ENCODE results near the gene ANKRD2.
A peak's percentile ranks its signal among the peaks of the same experiment; 100 is the strongest.

The ANKRD2 gene, protein sequence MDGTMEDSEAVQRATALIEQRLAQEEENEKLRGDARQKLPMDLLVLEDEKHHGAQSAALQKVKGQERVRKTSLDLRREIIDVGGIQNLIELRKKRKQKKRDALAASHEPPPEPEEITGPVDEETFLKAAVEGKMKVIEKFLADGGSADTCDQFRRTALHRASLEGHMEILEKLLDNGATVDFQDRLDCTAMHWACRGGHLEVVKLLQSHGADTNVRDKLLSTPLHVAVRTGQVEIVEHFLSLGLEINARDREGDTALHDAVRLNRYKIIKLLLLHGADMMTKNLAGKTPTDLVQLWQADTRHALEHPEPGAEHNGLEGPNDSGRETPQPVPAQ

GRCh38 chr10:97572214-97572989 is at the start of gene ANKRD2:
Gene ANKRD2 (plus strand): TSS chr10:97572779. CDS start chr10:97572789, 10 bp downstream.
- H3K9ac ChIP-seq (ENCODE audit: low read depth, low read length, poor library complexity, severe bottlenecking) = no peak within 1 kb of the TSS
- H3K9me3 ChIP-seq (ENCODE audit: insufficient read depth, low read depth, low read length) = no peaks in the 10 kb centered on the region
- H3K4me3 ChIP-seq (ENCODE audit: low read length, poor library complexity, severe bottlenecking) = no peak within 1 kb of the TSS
- H3K4me1 ChIP-seq (ENCODE audit: insufficient read depth, low read length, poor library complexity, severe bottlenecking) = no peaks in the 10 kb centered on the region
- no peak within 1 kb of the TSS for H2AFZ ChIP-seq (ENCODE audit: low read length)
- H3K27me3 ChIP-seq (ENCODE audit: insufficient read depth, low read length, poor library complexity, severe bottlenecking) = no peaks in the 10 kb centered on the region
- H3K4me2 ChIP-seq (ENCODE audit: low read depth, low read length, poor library complexity, severe bottlenecking) = no peak within 1 kb of the TSS
- no peaks in the 10 kb centered on the region for H4K20me1 ChIP-seq (ENCODE audit: insufficient read depth, low read length, poor library complexity, severe bottlenecking)
- H3K36me3 ChIP-seq (ENCODE audit: insufficient read depth, low read length) = no peaks in the 10 kb centered on the region
- no peaks in the 10 kb centered on the region for H3K79me2 ChIP-seq (ENCODE audit: insufficient read depth, low read length)
- H3K9me2 ChIP-seq (replicated peaks; ENCODE audit: low read depth, low read length) = no peaks in the 10 kb centered on the region
- H3F3A ChIP-seq (ENCODE audit: low read depth) = no peaks in the 10 kb centered on the region
- TF ChIP-seq EZH2phosphoT487 (IDR thresholded peaks at IDR 0.05; ENCODE audit: borderline replicate concordance) (no peak), CTCF (conservative IDR thresholded peaks at IDR 0.05; ENCODE audit: low read length) (peak; percentile 87)

- no peaks in the 10 kb centered on the region for H3K36me3 ChIP-seq (ENCODE audit: insufficient read depth, low read length)
- H3K9ac ChIP-seq (ENCODE audit: low read depth, low read length, poor library complexity, severe bottlenecking) = no peak overlapping the region
- no peaks in the 10 kb centered on the region for H3K79me2 ChIP-seq (ENCODE audit: insufficient read depth, low read length)
- H4K20me1 ChIP-seq (ENCODE audit: insufficient read depth, low read length, poor library complexity, severe bottlenecking) = no peaks in the 10 kb centered on the region
- H3K9me3 ChIP-seq (ENCODE audit: insufficient read depth, low read depth, low read length) = no peaks in the 10 kb centered on the region
- no peak overlapping the region for H3K4me3 ChIP-seq (ENCODE audit: low read length, poor library complexity, severe bottlenecking)
- no peak overlapping the region for H2AFZ ChIP-seq (ENCODE audit: low read length)
- H3K4me2 ChIP-seq (ENCODE audit: low read depth, low read length, poor library complexity, severe bottlenecking) = no peak overlapping the region
- no peak for TF ChIP-seq CTCF (conservative IDR thresholded peaks at IDR 0.05; ENCODE audit: low read length)
- H3K4me1 ChIP-seq (ENCODE audit: insufficient read depth, low read length, poor library complexity, severe bottlenecking) = no peaks in the 10 kb centered on the region
- H3K9me2 ChIP-seq (replicated peaks; ENCODE audit: low read depth, low read length) = no peaks in the 10 kb centered on the region
- no peaks in the 10 kb centered on the region for H3K27me3 ChIP-seq (ENCODE audit: insufficient read depth, low read length, poor library complexity, severe bottlenecking)
- H3F3A ChIP-seq (ENCODE audit: low read depth) = no peaks in the 10 kb centered on the region
Measured at GRCh38 chr10:97522937-97523336, 49.6 kb upstream of the ANKRD2 start.

GRCh38 chr10:97525086-97525485 is 47.5 kb upstream of the ANKRD2 start:
- TF ChIP-seq CTCF (conservative IDR thresholded peaks at IDR 0.05; ENCODE audit: low read length) = no peak
- no peak for TF ChIP-seq EZH2phosphoT487 (IDR thresholded peaks at IDR 0.05; ENCODE audit: borderline replicate concordance)
- Histone ChIP-seq H3K4me3 (ENCODE audit: low read length, poor library complexity, severe bottlenecking) (no peak overlapping the region), H3K9me3 (ENCODE audit: insufficient read depth, low read depth, low read length) (no peaks in the 10 kb centered on the region), H3K4me2 (ENCODE audit: low read depth, low read length, poor library complexity, severe bottlenecking) (no peak overlapping the region), H3K9ac (ENCODE audit: low read depth, low read length, poor library complexity, severe bottlenecking) (no peak overlapping the region), H3K79me2 (ENCODE audit: insufficient read depth, low read length) (no peaks in the 10 kb centered on the region), H3K36me3 (ENCODE audit: insufficient read depth, low read length) (no peaks in the 10 kb centered on the region), H2AFZ (ENCODE audit: low read length) (no peak overlapping the region), H3F3A (ENCODE audit: low read depth) (no peaks in the 10 kb centered on the region), H4K20me1 (ENCODE audit: insufficient read depth, low read length, poor library complexity, severe bottlenecking) (no peaks in the 10 kb centered on the region), H3K9me2 (replicated peaks; ENCODE audit: low read depth, low read length) (no peaks in the 10 kb centered on the region), H3K4me1 (ENCODE audit: insufficient read depth, low read length, poor library complexity, severe bottlenecking) (no peaks in the 10 kb centered on the region), H3K27me3 (ENCODE audit: insufficient read depth, low read length, poor library complexity, severe bottlenecking) (no peaks in the 10 kb centered on the region)

Data from Loucy (cell line).